Activated naive CD4-positive, alpha-beta T cell treated with anti-CD3 and anti-CD28 coated beads, Interleukin-2, amount 10 ng/mL, durations not matched to agents 7 days and 5 days (primary cell): Measurements from ENCODE around the gene CTCFL.

Source experiments
- CTCF ChIA-PET: fragments of 350-600 bp; sonication (Branson Sonifier 250); formaldehyde crosslinking; loops from one replicate; lab custom pipeline; 2021; ENCODE audit warnings: antibody characterized with exemption; lab: Charles Lee
- DNase-seq: peaks from one replicate; pipeline ENCODE4 v3.0.0-alpha.2; 2020
- H3K27ac Mint-ChIP-seq: one replicate; pipeline ENCODE4 v1.8.0; 2021; ENCODE audit warnings: mild to moderate bottlenecking, moderate library complexity, mixed read lengths
- H3K27me3 Mint-ChIP-seq: one replicate; pipeline ENCODE4 v1.8.0; 2021; ENCODE audit warnings: mild to moderate bottlenecking, mixed read lengths
- H3K36me3 Mint-ChIP-seq: one replicate; pipeline ENCODE4 v1.8.0; 2021; ENCODE audit warnings: mixed read lengths
- H3K4me1 Mint-ChIP-seq: one replicate; pipeline ENCODE4 v1.8.0; 2021; ENCODE audit warnings: mixed read lengths
- H3K4me3 Mint-ChIP-seq: one replicate; pipeline ENCODE4 v1.8.0; 2021; ENCODE audit warnings: mild to moderate bottlenecking, moderate library complexity, mixed read lengths
- H3K9me3 Mint-ChIP-seq: one replicate; pipeline ENCODE4 v1.8.0; 2021; ENCODE audit warnings: mixed read lengths

CTCFL gene, protein sequence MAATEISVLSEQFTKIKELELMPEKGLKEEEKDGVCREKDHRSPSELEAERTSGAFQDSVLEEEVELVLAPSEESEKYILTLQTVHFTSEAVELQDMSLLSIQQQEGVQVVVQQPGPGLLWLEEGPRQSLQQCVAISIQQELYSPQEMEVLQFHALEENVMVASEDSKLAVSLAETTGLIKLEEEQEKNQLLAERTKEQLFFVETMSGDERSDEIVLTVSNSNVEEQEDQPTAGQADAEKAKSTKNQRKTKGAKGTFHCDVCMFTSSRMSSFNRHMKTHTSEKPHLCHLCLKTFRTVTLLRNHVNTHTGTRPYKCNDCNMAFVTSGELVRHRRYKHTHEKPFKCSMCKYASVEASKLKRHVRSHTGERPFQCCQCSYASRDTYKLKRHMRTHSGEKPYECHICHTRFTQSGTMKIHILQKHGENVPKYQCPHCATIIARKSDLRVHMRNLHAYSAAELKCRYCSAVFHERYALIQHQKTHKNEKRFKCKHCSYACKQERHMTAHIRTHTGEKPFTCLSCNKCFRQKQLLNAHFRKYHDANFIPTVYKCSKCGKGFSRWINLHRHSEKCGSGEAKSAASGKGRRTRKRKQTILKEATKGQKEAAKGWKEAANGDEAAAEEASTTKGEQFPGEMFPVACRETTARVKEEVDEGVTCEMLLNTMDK

GRCh38 chr20:57524511-57525176 is at the start of gene CTCFL:
Gene CTCFL (minus strand): TSS chr20:57525140. CDS start chr20:57524205, 935 bp downstream.
- Mint-ChIP-seq H3K4me3 (no peak within 1 kb of the TSS), H3K27me3 (peaks cover 14% of the 10 kb centered on the region), H3K36me3 (no peaks in the 10 kb centered on the region), H3K9me3 (no peaks in the 10 kb centered on the region), H3K4me1 (peaks cover 23% of the 10 kb centered on the region), H3K27ac (no peak within 1 kb of the TSS)
- no peak for DNase-seq
- CTCF ChIA-PET, result no interaction called here

DNA sequence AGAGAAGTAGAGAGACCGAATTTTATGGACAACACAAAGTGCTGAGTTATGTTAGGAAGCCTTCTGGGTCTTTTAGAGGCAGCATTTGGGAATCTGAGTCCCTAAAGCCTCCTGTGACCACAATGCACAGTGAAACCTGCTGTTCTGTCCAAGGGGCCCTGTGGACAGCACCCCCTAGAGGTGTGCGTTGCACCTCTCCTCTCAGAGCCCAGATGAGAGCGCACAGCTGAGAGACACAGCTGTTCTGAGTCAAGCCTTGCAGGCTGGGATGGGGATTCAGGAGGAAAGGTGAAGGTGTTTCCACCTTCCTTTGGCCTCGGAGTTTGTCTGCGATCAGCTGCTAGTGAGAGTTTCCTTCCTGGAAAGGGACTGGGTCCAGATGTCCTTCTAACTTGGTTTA is 49.0 kb upstream of the CTCFL start:
- H3K27ac Mint-ChIP-seq, result no peak overlapping the region
- H3K4me1 Mint-ChIP-seq, result no peaks in the 10 kb centered on the region
- no peak for DNase-seq
- CTCF ChIA-PET, result interaction anchor here (3.0 kb wide), 1 partner anchor 8 kb away, joined by 9 read pairs; no protein-coding TSS in a partner anchor
- H3K36me3 Mint-ChIP-seq, result no peaks in the 10 kb centered on the region
- no peaks in the 10 kb centered on the region for H3K9me3 Mint-ChIP-seq
- no peak overlapping the region for H3K4me3 Mint-ChIP-seq
- peaks cover 34% of the 10 kb centered on the region for H3K27me3 Mint-ChIP-seq

GRCh38 chr20:57573242-57573641 is 48.3 kb upstream of the CTCFL start:
- no peaks in the 10 kb centered on the region for H3K4me1 Mint-ChIP-seq
- no peak overlapping the region for H3K27ac Mint-ChIP-seq
- H3K36me3 Mint-ChIP-seq, result no peaks in the 10 kb centered on the region
- H3K4me3 Mint-ChIP-seq, result no peak overlapping the region
- CTCF ChIA-PET, result interaction anchor here (3.0 kb wide), 1 partner anchor 9 kb away, joined by 9 read pairs; no protein-coding TSS in a partner anchor
- peaks cover 40% of the 10 kb centered on the region for H3K27me3 Mint-ChIP-seq
- H3K9me3 Mint-ChIP-seq, result no peaks in the 10 kb centered on the region
- DNase-seq, result no peak

GRCh38 chr20:57571782-57572416 is 47.0 kb upstream of the CTCFL start:
- H3K4me1 Mint-ChIP-seq, result no peaks in the 10 kb centered on the region
- peaks cover 51% of the 10 kb centered on the region for H3K27me3 Mint-ChIP-seq
- H3K27ac Mint-ChIP-seq, result no peak overlapping the region
- DNase-seq, result no peak
- CTCF ChIA-PET, result interaction anchor here (1.6 to 3.0 kb wide), 2 partner anchors 10 to 24 kb away, joined by 3 to 9 read pairs; no protein-coding TSS in a partner anchor
- no peak overlapping the region for H3K4me3 Mint-ChIP-seq
- H3K9me3 Mint-ChIP-seq, result no peaks in the 10 kb centered on the region
- H3K36me3 Mint-ChIP-seq, result no peaks in the 10 kb centered on the region

DNA sequence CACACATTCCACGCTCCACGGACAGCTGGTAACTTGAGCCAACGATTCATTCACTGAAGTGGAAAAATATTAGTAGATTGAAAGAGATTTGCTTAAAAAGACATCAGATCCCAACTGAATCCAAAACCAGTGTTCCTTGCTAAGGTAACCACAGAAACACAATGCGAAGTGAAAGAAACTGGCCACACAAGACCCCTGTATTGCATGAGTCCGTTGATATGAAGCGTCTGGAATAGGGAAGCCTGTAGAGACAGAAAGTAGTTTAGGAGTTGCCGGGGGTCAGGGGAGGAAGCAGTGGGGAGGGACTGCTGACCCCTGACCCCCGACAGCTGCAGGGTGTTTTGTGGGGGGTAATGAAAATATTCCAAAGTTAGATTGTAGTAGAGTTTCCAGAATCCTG is 46.0 kb upstream of the CTCFL start:
- no peaks in the 10 kb centered on the region for H3K4me1 Mint-ChIP-seq
- no peaks in the 10 kb centered on the region for H3K9me3 Mint-ChIP-seq
- no peak overlapping the region for H3K4me3 Mint-ChIP-seq
- peaks cover 58% of the 10 kb centered on the region for H3K27me3 Mint-ChIP-seq
- no peak overlapping the region for H3K27ac Mint-ChIP-seq
- CTCF ChIA-PET, result no interaction called here
- DNase-seq, result no peak
- no peaks in the 10 kb centered on the region for H3K36me3 Mint-ChIP-seq

DNA sequence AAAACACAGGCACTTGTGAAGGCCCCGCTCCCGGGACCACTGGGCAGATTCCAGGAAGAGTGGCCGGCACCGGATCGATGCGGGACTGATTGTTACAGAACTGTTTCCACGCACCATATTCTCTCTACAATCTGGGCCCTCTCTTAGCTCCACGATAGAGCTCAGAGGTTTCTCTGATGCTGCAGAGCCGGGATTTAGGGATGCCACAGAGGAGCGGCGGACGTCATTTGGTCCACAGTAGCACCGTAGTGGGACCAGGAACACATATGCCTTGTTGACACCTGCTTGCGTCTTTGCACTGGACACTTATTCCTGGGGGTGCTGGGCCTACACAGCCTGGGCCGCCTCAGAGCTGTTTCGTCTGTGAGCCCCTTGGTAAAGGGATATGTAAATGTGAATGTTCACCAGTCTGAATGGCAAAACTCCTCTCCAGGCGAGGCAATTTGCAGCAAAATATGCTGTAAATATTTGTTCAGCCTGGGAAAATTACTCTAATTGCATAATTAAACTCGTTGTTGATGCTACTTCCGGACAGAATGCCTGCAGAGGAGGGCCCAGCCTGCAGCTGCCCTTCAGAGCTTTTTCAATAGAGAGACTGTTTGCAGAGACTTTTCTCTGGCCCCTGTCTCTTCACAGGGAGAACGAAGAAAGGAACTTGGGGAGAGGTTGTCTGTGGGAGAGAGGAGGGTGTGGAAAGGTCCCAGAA is 45.4 kb upstream of the CTCFL start:
- H3K4me3 Mint-ChIP-seq, result no peak overlapping the region
- no peaks in the 10 kb centered on the region for H3K9me3 Mint-ChIP-seq
- no peak overlapping the region for H3K27ac Mint-ChIP-seq
- no peaks in the 10 kb centered on the region for H3K4me1 Mint-ChIP-seq
- DNase-seq, result no peak
- CTCF ChIA-PET, result no interaction called here
- no peaks in the 10 kb centered on the region for H3K36me3 Mint-ChIP-seq
- H3K27me3 Mint-ChIP-seq, result peaks cover 62% of the 10 kb centered on the region

- Mint-ChIP-seq H3K4me3 (no peak overlapping the region), H3K27me3 (peaks cover 70% of the 10 kb centered on the region), H3K4me1 (no peaks in the 10 kb centered on the region), H3K36me3 (no peaks in the 10 kb centered on the region), H3K9me3 (no peaks in the 10 kb centered on the region), H3K27ac (no peak overlapping the region)
- DNase-seq, result no peak
- CTCF ChIA-PET, result no interaction called here
Observed at GRCh38 chr20:57568960-57569359, 44.0 kb upstream of the CTCFL start.

DNA sequence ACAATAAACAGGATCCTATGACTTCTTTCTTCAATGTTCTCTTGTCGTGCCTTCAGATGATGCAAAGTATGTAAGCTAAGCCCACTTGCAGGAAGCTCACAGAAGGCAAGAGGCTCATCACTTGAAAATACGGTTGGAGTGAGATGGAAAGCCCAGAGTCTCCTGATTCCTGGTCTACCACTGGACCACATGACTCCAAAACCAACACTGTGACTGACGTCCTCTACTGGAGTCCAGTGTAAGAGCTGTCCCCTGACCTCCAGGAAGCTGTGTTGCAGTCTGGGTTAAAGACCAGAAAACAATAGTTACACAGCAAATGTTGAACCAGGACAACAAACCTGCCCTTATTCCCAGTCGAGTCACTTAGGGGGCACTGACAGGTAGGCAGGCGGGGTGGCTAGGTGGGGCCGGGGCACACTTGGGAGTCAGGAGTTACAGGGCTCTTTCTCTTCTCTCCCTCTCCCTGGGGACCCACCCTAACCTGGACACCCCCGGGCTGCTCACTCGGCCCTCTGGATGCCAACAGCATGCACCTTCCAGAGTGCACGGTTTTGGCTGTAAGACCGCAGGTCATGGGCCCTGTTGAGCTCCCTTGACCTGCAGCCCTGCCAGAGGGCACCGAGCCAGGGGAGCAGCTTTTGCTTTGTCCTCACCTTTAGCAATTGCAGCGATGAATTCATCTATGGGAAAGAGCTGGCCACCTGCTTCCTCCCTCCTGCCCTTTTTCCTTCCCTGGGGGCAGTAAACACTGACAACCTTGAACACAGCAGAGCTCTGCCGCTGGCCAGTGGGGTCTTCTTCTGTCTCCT is 43.4 kb upstream of the CTCFL start:
- Mint-ChIP-seq H3K36me3 (no peaks in the 10 kb centered on the region), H3K27ac (no peak overlapping the region), H3K27me3 (peaks cover 65% of the 10 kb centered on the region), H3K9me3 (no peaks in the 10 kb centered on the region), H3K4me1 (no peaks in the 10 kb centered on the region), H3K4me3 (no peak overlapping the region)
- DNase-seq, result no peak
- CTCF ChIA-PET, result no interaction called here

DNA sequence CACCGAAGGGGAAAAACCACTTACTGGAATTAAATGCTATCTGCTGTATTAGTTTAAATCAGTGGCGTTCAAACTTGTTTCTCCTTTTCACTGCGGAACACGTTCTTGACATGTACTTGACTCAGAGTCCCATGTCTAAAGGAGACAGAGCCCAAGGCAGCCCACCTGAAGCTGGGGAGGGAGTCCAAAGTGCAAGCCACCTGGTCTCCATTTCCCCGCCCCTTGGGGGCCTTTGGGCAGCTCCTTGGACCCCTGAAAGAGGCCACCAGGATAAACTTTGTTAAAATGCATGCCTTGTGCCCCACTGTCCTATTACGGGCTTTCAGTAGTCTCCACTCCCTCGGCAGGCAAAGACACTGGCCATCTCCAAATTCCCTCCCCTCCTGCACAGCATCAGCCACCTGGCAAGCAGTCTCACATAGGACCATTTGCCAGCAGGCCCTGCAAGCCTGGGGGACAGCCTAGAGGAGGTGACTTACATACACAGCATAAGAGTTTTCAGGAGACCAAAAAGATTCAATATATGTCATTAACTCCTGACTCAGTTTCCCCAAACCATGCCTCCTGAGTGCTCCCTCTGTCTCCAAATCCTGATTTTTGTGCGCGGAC is 42.6 kb upstream of the CTCFL start:
- Mint-ChIP-seq H3K9me3 (no peaks in the 10 kb centered on the region), H3K4me1 (no peaks in the 10 kb centered on the region), H3K36me3 (no peaks in the 10 kb centered on the region), H3K27me3 (peaks cover 58% of the 10 kb centered on the region), H3K27ac (no peak overlapping the region), H3K4me3 (no peak overlapping the region)
- CTCF ChIA-PET, result no interaction called here
- no peak for DNase-seq

GRCh38 chr20:57566803-57567459 is 42.0 kb upstream of the CTCFL start:
- Mint-ChIP-seq H3K27me3 (peaks cover 55% of the 10 kb centered on the region), H3K27ac (no peak overlapping the region), H3K4me3 (no peak overlapping the region), H3K36me3 (no peaks in the 10 kb centered on the region), H3K4me1 (no peaks in the 10 kb centered on the region), H3K9me3 (no peaks in the 10 kb centered on the region)
- CTCF ChIA-PET, result no interaction called here
- DNase-seq, result no peak

GRCh38 chr20:57566399-57566798 is 41.5 kb upstream of the CTCFL start:
- H3K27me3 Mint-ChIP-seq, result peaks cover 55% of the 10 kb centered on the region
- H3K9me3 Mint-ChIP-seq, result no peaks in the 10 kb centered on the region
- no peak for DNase-seq
- CTCF ChIA-PET, result no interaction called here
- H3K36me3 Mint-ChIP-seq, result no peaks in the 10 kb centered on the region
- no peaks in the 10 kb centered on the region for H3K4me1 Mint-ChIP-seq
- H3K27ac Mint-ChIP-seq, result no peak overlapping the region
- H3K4me3 Mint-ChIP-seq, result no peak overlapping the region

DNA sequence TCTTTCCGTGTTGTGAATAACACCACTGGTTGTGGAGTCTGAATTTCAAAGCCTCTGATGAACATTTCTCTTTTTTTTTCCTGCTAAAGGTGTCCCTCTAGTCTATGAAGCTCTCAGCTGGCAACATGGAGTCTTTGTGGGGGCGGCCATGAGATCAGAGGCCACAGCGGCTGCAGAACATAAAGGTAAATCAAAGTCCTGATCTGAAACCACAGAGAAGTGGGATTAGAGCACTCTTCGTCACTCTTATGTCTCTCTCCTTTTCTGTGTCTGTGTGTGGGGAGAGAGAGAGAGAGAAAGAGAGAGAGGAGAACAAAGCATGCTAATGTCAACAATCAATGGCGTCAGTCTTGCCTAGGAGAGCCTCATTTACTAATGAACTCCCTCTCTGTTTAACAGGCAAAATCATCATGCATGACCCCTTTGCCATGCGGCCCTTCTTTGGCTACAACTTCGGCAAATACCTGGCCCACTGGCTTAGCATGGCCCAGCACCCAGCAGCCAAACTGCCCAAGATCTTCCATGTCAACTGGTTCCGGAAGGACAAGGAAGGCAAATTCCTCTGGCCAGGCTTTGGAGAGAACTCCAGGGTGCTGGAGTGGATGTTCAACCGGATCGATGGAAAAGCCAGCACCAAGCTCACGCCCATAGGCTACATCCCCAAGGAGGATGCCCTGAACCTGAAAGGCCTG is 40.2 kb upstream of the CTCFL start:
- DNase-seq, result no peak
- Mint-ChIP-seq H3K4me1 (no peaks in the 10 kb centered on the region), H3K27me3 (peaks cover 52% of the 10 kb centered on the region), H3K36me3 (no peaks in the 10 kb centered on the region), H3K27ac (no peak overlapping the region), H3K9me3 (no peaks in the 10 kb centered on the region), H3K4me3 (no peak overlapping the region)
- CTCF ChIA-PET, result interaction anchor here (0.7 kb wide), 1 partner anchor 88 kb away, joined by 4 read pairs; no protein-coding TSS in a partner anchor
